Endothelial cell of umbilical vein (primary cell): Measurements from ENCODE around the gene DTX4.

Experiments
- CTCF ChIP-seq, 2 donors: IDR thresholded peaks; 1 replicate in 1 of 2; 2 replicates in 1 of 2; pipeline ENCODE4 v1.5.1; 2011; ENCODE audit warnings: low read length in 2 of 2, mild to moderate bottlenecking in 2 of 2, moderate library complexity in 2 of 2, control low read depth in 1 of 2, inconsistent platforms in 1 of 2, low read depth in 1 of 2; ENCODE audit not compliant: insufficient read depth in 1 of 2; ENCODE audit errors: extremely low read depth in 1 of 2
- EZH2 ChIP-seq: IDR thresholded peaks from 2 replicates; pipeline ENCODE4 v1.6.1; 2012; ENCODE audit warnings: borderline replicate concordance, low read depth, mild to moderate bottlenecking, moderate library complexity, low read length, inconsistent platforms; ENCODE audit not compliant: severe bottlenecking
- FOS ChIP-seq: IDR thresholded peaks from 2 replicates; pipeline ENCODE4 v1.6.1; 2011; ENCODE audit warnings: mild to moderate bottlenecking, low read length, moderate library complexity, borderline replicate concordance; ENCODE audit not compliant: insufficient read depth
- GATA2 ChIP-seq: IDR thresholded peaks from 2 replicates; pipeline ENCODE4 v1.7.0; 2011; ENCODE audit warnings: low read depth, mild to moderate bottlenecking, moderate library complexity, mixed read lengths, low read length; ENCODE audit not compliant: insufficient read length, insufficient read depth
- JUN ChIP-seq: IDR thresholded peaks from 2 replicates; pipeline ENCODE4 v1.6.1; 2011; ENCODE audit warnings: borderline replicate concordance, low read depth; ENCODE audit not compliant: insufficient read length, insufficient read depth
- MAX ChIP-seq: IDR thresholded peaks from 2 replicates; pipeline ENCODE4 v1.6.1; 2011; ENCODE audit not compliant: insufficient read depth, insufficient read length
- MYC ChIP-seq: IDR thresholded peaks from one replicate; pipeline ENCODE4 v1.6.1; 2011; ENCODE audit warnings: mild to moderate bottlenecking, low read depth, low read length
- POLR2A ChIP-seq: IDR thresholded peaks from 2 replicates; pipeline ENCODE4 v1.6.1; 2012; ENCODE audit warnings: low read depth, mild to moderate bottlenecking, control low read depth, low read length
- POLR2AphosphoS5 ChIP-seq: IDR thresholded peaks from 2 replicates; pipeline ENCODE4 v1.6.1; 2012; ENCODE audit warnings: low read depth, mild to moderate bottlenecking, control low read depth, low read length, moderate library complexity; ENCODE audit not compliant: insufficient read depth

- TF ChIP-seq EZH2 (no peak), GATA2 (no peak), CTCF (IDR thresholded peaks at IDR 0.05; ENCODE audit: extremely low read depth in 1 of 2, insufficient read depth in 1 of 2, low read depth in 1 of 2, low read length in 2 of 2) (no peak), POLR2AphosphoS5 (no peak), POLR2A (no peak), MAX (no peak), MYC (no peak), JUN (no peak), FOS (peak; percentile 26)
These were observed 71.7 kb downstream of the DTX4 start for GRCh38 chr11:59243633-59244032.
